ENCODE data around the gene RANBP3. TPM values are rescaled to one million over a fixed set of nuclear protein-coding genes. Genes with fewer than 3 reads are reported as not detected.

Gene RANBP3
- total RNA-seq, 4 donors from 2014 or later = 57.8 to 148 (median 82.7) TPM

GRCh38 chr19:5985098-5985783 lies 7.3 kb upstream of the RANBP3 start:
- H3K27ac ChIP-seq = peak overlapping the region; percentile 91 to 96 (median 94)
- peak in 1 of 2 donors; percentile 32 for TF ChIP-seq POLR2A (IDR thresholded peaks at IDR 0.05)
- TF ChIP-seq, protein P1, sequence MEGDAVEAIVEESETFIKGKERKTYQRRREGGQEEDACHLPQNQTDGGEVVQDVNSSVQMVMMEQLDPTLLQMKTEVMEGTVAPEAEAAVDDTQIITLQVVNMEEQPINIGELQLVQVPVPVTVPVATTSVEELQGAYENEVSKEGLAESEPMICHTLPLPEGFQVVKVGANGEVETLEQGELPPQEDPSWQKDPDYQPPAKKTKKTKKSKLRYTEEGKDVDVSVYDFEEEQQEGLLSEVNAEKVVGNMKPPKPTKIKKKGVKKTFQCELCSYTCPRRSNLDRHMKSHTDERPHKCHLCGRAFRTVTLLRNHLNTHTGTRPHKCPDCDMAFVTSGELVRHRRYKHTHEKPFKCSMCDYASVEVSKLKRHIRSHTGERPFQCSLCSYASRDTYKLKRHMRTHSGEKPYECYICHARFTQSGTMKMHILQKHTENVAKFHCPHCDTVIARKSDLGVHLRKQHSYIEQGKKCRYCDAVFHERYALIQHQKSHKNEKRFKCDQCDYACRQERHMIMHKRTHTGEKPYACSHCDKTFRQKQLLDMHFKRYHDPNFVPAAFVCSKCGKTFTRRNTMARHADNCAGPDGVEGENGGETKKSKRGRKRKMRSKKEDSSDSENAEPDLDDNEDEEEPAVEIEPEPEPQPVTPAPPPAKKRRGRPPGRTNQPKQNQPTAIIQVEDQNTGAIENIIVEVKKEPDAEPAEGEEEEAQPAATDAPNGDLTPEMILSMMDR (IDR thresholded peaks at IDR 0.05) = no peak

GRCh38 chr19:5984600-5984999 lies 6.7 kb upstream of the RANBP3 start:
- H3K9me3 ChIP-seq = no peaks in the 10 kb centered on the region
- H3K4me1 ChIP-seq = peaks cover 10 to 38% of the 10 kb centered on the region in 2 donors
- no peaks in the 10 kb centered on the region for H3K36me3 ChIP-seq
- peak overlapping the region; percentile 91 to 96 (median 94) for H3K27ac ChIP-seq
- TF ChIP-seq, protein P1 (IDR thresholded peaks at IDR 0.05) = no peak
- TF ChIP-seq POLR2A (IDR thresholded peaks at IDR 0.05) = no peak
- DNase-seq = no peak
- H3K27me3 ChIP-seq = no peaks in the 10 kb centered on the region
- intact Hi-C loops (cut with DNase I) = no loop called here
- H3K4me3 ChIP-seq (replicated peaks in 1 of 3) = no peak overlapping the region
- 82 to 83% methylated on average over 4 of the region's 4 CpGs for WGBS, 2 donors

More at GRCh38 chr19:5985098-5985783, 7.3 kb upstream of the RANBP3 start:
- Histone ChIP-seq H3K27me3 (no peaks in the 10 kb centered on the region), H3K9me3 (no peaks in the 10 kb centered on the region), H3K36me3 (no peaks in the 10 kb centered on the region), H3K4me3 (replicated peaks in 1 of 3) (no peak overlapping the region), H3K4me1 (peaks cover 10 to 34% of the 10 kb centered on the region in 2 donors)
- WGBS, 2 donors = 70 to 73% methylated on average over 12 of the region's 12 CpGs
- peak; percentile 76 to 82 for DNase-seq
- intact Hi-C loops (cut with DNase I) = loop anchor here (5.0 kb wide), 1 partner anchor 37 kb away; no protein-coding TSS in a partner anchor

DNA sequence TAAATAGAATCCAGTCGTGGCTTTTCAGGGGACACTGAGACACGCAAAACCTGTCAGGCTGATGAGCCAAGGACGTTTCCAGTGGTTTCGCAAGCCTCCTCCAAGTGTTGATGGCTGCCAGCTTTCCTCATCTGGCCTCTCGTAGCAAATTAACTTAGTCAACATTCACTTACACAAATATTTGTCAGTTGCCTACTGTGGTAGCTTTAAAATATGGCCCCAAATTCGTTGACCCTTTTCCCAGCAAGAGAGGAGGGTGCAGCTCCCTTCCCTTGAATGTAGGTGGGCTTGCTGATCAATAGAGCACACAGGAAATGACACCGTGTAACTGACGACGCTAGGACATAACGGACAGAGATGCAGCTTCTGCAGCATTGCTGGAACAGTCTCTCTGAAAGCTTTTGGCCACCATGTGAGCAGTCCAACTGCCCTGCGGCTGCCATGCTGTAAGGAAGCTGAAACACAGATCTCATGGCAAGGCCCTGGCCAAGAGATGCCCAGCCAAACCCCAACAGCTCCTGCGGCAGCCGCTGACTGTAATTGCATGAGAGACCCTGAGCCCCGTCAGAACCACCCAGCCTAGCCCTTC lies 5.5 kb upstream of the RANBP3 start:
- TF ChIP-seq, protein P1 (IDR thresholded peaks at IDR 0.05) = no peak
- TF ChIP-seq POLR2A (IDR thresholded peaks at IDR 0.05) = no peak
- DNase-seq = no peak
- Histone ChIP-seq H3K27ac (no peak overlapping the region), H3K4me3 (replicated peaks in 1 of 3) (no peak overlapping the region), H3K9me3 (no peaks in the 10 kb centered on the region), H3K27me3 (no peaks in the 10 kb centered on the region), H3K36me3 (no peaks in the 10 kb centered on the region), H3K4me1 (peaks cover 17 to 46% of the 10 kb centered on the region in 2 donors)
- WGBS, 2 donors = 72 to 83% methylated on average over 13 to 14 of the region's 14 CpGs
- intact Hi-C loops (cut with DNase I) = no loop called here

- intact Hi-C loops (cut with DNase I) = no loop called here
- 51 to 58% methylated on average over 19 to 24 of the region's 33 CpGs for WGBS, 2 donors
- DNase-seq = no peak
- Histone ChIP-seq H3K36me3 (peaks cover 0 to 4% of the 10 kb centered on the region in 2 donors), H3K9me3 (no peaks in the 10 kb centered on the region), H3K4me3 (replicated peaks in 1 of 3) (peak overlapping the region; percentile 9 to 49 (median 48)), H3K4me1 (peaks cover 29 to 44% of the 10 kb centered on the region in 2 donors), H3K27me3 (no peaks in the 10 kb centered on the region), H3K27ac (peak overlapping the region; percentile 93 to 96 (median 95))
- no peak for TF ChIP-seq POLR2A (IDR thresholded peaks at IDR 0.05)
- TF ChIP-seq, protein P1 (IDR thresholded peaks at IDR 0.05) = no peak
Observed at GRCh38 chr19:5978606-5979552, 939 bp upstream of the RANBP3 start.

All from thyroid gland (tissue), 4 donors.